ENCODE results near the gene GSDMA.

GSDMA gene

DNA sequence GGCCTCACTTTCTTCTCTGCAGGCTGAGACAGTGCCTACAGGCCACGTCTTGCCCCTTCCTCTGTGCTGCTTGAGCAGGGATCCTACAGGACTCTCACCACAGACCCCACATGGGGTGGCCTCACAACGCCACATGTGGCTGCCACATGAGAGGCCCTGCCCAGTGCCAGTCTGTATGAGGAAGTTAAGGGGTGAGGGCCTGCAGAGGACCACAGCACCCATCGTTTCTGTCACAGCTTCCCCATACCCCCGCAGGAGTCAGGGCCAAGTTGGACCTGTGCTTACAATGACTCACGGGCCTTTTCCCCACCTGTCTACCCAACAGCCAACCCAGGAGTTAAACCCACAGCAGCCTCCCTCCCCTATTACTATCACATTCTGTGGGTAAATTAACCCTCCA, 41.5 kb upstream of the GSDMA start:
- POLR2A ChIA-PET, result no interaction called here
- DNase-seq (ENCODE audit: extremely low spot score), result no peak
- no peak for TF ChIP-seq SP1 (IDR thresholded peaks at IDR 0.05)
- TF ChIP-seq ARNT (IDR thresholded peaks at IDR 0.05), result no peak
- no peak for TF ChIP-seq SUZ12 (IDR thresholded peaks at IDR 0.05)
- TF ChIP-seq CTBP1 (IDR thresholded peaks at IDR 0.05; ENCODE audit: borderline replicate concordance), result no peak
- TF ChIP-seq BHLHE40 (IDR thresholded peaks at IDR 0.05; ENCODE audit: borderline replicate concordance), result no peak
- TF ChIP-seq TARDBP (IDR thresholded peaks at IDR 0.05), result no peak
- TF ChIP-seq FOXK2 (IDR thresholded peaks at IDR 0.05), result no peak
- TF ChIP-seq NFRKB (IDR thresholded peaks at IDR 0.05), result no peak
- TF ChIP-seq ZNF384 (IDR thresholded peaks at IDR 0.05), result no peak
- TF ChIP-seq FOXM1 (IDR thresholded peaks at IDR 0.05; ENCODE audit: borderline replicate concordance), result no peak
- TF ChIP-seq FOXA1 (IDR thresholded peaks at IDR 0.05), result no peak
- no peak for TF ChIP-seq HDGF (IDR thresholded peaks at IDR 0.05; ENCODE audit: borderline replicate concordance)
- no peak for TF ChIP-seq ELF4 (IDR thresholded peaks at IDR 0.05)
- no peak for TF ChIP-seq LEF1 (IDR thresholded peaks at IDR 0.05; ENCODE audit: borderline replicate concordance)
- no peak for TF ChIP-seq L3MBTL2 (conservative IDR thresholded peaks at IDR 0.05)
- TF ChIP-seq, protein P1, sequence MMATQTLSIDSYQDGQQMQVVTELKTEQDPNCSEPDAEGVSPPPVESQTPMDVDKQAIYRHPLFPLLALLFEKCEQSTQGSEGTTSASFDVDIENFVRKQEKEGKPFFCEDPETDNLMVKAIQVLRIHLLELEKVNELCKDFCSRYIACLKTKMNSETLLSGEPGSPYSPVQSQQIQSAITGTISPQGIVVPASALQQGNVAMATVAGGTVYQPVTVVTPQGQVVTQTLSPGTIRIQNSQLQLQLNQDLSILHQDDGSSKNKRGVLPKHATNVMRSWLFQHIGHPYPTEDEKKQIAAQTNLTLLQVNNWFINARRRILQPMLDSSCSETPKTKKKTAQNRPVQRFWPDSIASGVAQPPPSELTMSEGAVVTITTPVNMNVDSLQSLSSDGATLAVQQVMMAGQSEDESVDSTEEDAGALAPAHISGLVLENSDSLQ (IDR thresholded peaks at IDR 0.05), result no peak
- CTCF ChIA-PET, result no interaction called here

DNA sequence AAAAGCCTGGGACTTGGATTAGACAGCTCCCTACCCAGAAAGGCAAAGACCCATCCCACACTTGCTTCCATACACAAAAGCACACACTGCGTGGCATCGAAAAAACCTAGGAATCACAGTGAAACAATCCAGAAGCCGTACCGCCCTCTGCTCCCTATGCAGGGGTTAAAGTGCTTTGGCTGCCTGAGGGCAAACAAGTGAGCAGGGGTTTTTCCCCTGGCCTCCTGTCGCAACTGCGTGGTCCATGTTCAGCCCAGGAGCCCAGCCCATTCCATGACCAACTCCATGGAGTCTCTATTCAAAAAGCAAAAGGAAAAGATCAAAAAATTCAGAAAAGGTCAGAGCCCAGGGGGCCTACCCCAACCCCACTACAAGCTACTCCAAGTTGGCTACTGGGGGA, 40.8 kb upstream of the GSDMA start:
- ChIA-PET CTCF (interaction anchor here (1.0 kb wide), 1 partner anchor 37 kb away, joined by 3 read pairs; no protein-coding TSS in a partner anchor), POLR2A (no interaction called here)
- TF ChIP-seq FOXK2 (IDR thresholded peaks at IDR 0.05) (no peak), ELF4 (IDR thresholded peaks at IDR 0.05) (no peak), BHLHE40 (IDR thresholded peaks at IDR 0.05; ENCODE audit: borderline replicate concordance) (no peak), LEF1 (IDR thresholded peaks at IDR 0.05; ENCODE audit: borderline replicate concordance) (no peak), ZNF384 (IDR thresholded peaks at IDR 0.05) (no peak), TARDBP (IDR thresholded peaks at IDR 0.05) (no peak), SP1 (IDR thresholded peaks at IDR 0.05) (no peak), CTBP1 (IDR thresholded peaks at IDR 0.05; ENCODE audit: borderline replicate concordance) (no peak), SUZ12 (IDR thresholded peaks at IDR 0.05) (no peak), ARNT (IDR thresholded peaks at IDR 0.05) (no peak)
- DNase-seq (ENCODE audit: extremely low spot score), result no peak

DNA sequence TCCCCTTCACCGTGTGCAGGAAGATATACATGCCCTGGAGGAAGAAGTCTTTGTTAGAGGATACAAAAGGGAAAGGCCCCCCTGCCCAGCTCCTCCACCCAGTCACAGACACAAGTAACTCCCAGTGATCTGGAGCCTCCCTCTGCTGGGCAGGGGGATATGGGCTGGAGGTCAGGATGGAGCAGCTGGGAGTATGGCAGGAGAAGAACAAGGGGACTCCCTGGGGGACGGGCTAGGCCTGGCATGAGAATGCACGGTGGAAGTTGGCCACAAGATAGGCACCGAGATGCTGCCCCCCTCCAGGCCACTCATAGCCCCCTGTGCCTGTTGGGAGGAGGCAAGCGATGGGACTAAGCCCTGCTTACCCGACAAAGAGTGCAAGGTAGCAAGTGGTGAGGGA, 39.6 kb upstream of the GSDMA start:
- no peak for TF ChIP-seq LEF1 (IDR thresholded peaks at IDR 0.05; ENCODE audit: borderline replicate concordance)
- TF ChIP-seq SUZ12 (IDR thresholded peaks at IDR 0.05), result no peak
- no peak for TF ChIP-seq L3MBTL2 (conservative IDR thresholded peaks at IDR 0.05)
- no peak for TF ChIP-seq FOXM1 (IDR thresholded peaks at IDR 0.05; ENCODE audit: borderline replicate concordance)
- TF ChIP-seq FOXA1 (IDR thresholded peaks at IDR 0.05), result no peak
- TF ChIP-seq ZNF384 (IDR thresholded peaks at IDR 0.05), result no peak
- no peak for TF ChIP-seq SP1 (IDR thresholded peaks at IDR 0.05)
- TF ChIP-seq CTBP1 (IDR thresholded peaks at IDR 0.05; ENCODE audit: borderline replicate concordance), result no peak
- no peak for TF ChIP-seq HDGF (IDR thresholded peaks at IDR 0.05; ENCODE audit: borderline replicate concordance)
- TF ChIP-seq ELF4 (IDR thresholded peaks at IDR 0.05), result no peak
- TF ChIP-seq BHLHE40 (IDR thresholded peaks at IDR 0.05; ENCODE audit: borderline replicate concordance), result no peak
- TF ChIP-seq NFRKB (IDR thresholded peaks at IDR 0.05), result no peak
- TF ChIP-seq, protein P1 (IDR thresholded peaks at IDR 0.05), result no peak
- TF ChIP-seq TARDBP (IDR thresholded peaks at IDR 0.05), result no peak
- TF ChIP-seq ARNT (IDR thresholded peaks at IDR 0.05), result no peak
- no peak for TF ChIP-seq FOXK2 (IDR thresholded peaks at IDR 0.05)
- ChIA-PET POLR2A (no interaction called here), CTCF (interaction anchor here (1.0 kb wide), 1 partner anchor 35 kb away, joined by 3 read pairs; no protein-coding TSS in a partner anchor)

DNA sequence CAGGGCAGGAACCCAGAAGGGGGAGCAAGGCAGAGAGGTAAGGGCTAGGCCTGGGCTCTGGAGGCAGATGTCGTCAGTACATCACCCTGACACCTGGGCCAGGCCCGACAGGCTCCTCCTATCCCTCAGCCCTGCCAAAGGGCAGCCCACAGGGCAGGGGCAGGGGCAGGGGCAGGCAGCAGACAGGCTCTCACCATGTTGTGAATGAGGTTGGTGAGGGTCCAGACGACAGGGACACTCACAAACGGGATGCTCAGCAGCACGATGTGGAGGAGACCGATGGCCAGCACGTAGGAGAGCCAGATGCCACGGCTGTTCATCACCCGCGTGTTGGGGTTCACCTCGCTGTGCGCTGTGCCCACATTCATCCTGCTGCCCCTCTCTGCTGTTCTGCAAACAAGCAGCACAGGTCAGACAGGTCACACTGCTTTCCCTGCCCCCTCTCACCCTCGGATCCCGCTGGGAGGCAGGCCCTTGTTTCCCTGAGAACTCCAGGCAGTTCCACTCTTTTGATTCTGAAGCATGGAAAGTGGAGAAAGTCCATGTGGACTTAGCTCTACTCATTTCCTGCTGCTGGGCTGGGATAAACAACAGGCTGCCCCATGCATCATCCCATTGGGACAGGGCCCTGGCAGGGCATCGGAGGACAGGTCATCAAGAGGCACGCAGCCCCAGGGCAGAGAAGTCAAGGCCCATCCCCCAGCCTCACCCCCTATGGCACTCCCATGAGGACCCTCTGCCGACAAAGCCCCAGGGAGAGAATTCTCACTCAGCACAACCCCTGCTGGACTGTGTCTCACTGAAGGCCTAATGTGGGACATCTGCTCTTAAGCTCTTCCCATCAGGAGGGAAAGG, 38.7 kb upstream of the GSDMA start:
- no peak for DNase-seq (ENCODE audit: extremely low spot score)
- CTCF ChIA-PET, result interaction anchor here (0.6 to 0.8 kb wide), 2 partner anchors 8 to 31 kb away, joined by 3 to 4 read pairs; no protein-coding TSS in a partner anchor
- POLR2A ChIA-PET, result no interaction called here
- no peak for TF ChIP-seq FOXK2 (IDR thresholded peaks at IDR 0.05)
- no peak for TF ChIP-seq ZNF384 (IDR thresholded peaks at IDR 0.05)
- no peak for TF ChIP-seq SP1 (IDR thresholded peaks at IDR 0.05)
- TF ChIP-seq BHLHE40 (IDR thresholded peaks at IDR 0.05; ENCODE audit: borderline replicate concordance), result no peak
- TF ChIP-seq HDGF (IDR thresholded peaks at IDR 0.05; ENCODE audit: borderline replicate concordance), result no peak
- no peak for TF ChIP-seq LEF1 (IDR thresholded peaks at IDR 0.05; ENCODE audit: borderline replicate concordance)
- no peak for TF ChIP-seq L3MBTL2 (conservative IDR thresholded peaks at IDR 0.05)
- TF ChIP-seq FOXM1 (IDR thresholded peaks at IDR 0.05; ENCODE audit: borderline replicate concordance), result no peak
- no peak for TF ChIP-seq ELF4 (IDR thresholded peaks at IDR 0.05)
- TF ChIP-seq NFRKB (IDR thresholded peaks at IDR 0.05), result no peak
- TF ChIP-seq SUZ12 (IDR thresholded peaks at IDR 0.05), result no peak
- no peak for TF ChIP-seq FOXA1 (IDR thresholded peaks at IDR 0.05)
- TF ChIP-seq, protein P1 (IDR thresholded peaks at IDR 0.05), result no peak
- no peak for TF ChIP-seq ARNT (IDR thresholded peaks at IDR 0.05)
- TF ChIP-seq CTBP1 (IDR thresholded peaks at IDR 0.05; ENCODE audit: borderline replicate concordance), result no peak
- no peak for TF ChIP-seq TARDBP (IDR thresholded peaks at IDR 0.05)

More for the DNA sequence above, 39.6 kb upstream of the GSDMA start:
- DNase-seq (ENCODE audit: extremely low spot score), result no peak

DNA sequence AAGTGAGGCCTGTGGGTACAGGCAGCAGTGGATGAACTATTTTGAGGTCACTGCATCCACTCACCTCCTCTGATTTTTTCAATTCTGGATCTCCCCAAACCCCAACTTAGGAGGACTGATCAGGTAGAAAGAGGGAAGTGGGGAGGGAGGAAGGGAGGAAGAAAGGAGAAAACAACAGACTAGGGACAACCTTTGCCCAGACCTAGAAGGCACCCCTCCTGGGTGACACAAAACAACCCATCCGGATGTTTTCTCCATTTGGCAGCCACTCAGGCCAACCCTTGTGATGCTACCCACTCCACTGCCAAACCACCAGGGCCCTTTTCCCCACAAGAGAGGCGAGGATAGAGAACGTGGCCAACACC, 38.1 kb upstream of the GSDMA start:
- TF ChIP-seq TARDBP (IDR thresholded peaks at IDR 0.05), result no peak
- no peak for TF ChIP-seq FOXM1 (IDR thresholded peaks at IDR 0.05; ENCODE audit: borderline replicate concordance)
- no peak for TF ChIP-seq SUZ12 (IDR thresholded peaks at IDR 0.05)
- no peak for TF ChIP-seq CTBP1 (IDR thresholded peaks at IDR 0.05; ENCODE audit: borderline replicate concordance)
- TF ChIP-seq NFRKB (IDR thresholded peaks at IDR 0.05), result no peak
- TF ChIP-seq SP1 (IDR thresholded peaks at IDR 0.05), result no peak
- TF ChIP-seq L3MBTL2 (conservative IDR thresholded peaks at IDR 0.05), result no peak
- no peak for TF ChIP-seq ELF4 (IDR thresholded peaks at IDR 0.05)
- TF ChIP-seq LEF1 (IDR thresholded peaks at IDR 0.05; ENCODE audit: borderline replicate concordance), result no peak
- TF ChIP-seq ZNF384 (IDR thresholded peaks at IDR 0.05), result no peak
- no peak for TF ChIP-seq BHLHE40 (IDR thresholded peaks at IDR 0.05; ENCODE audit: borderline replicate concordance)
- TF ChIP-seq FOXA1 (IDR thresholded peaks at IDR 0.05), result no peak
- TF ChIP-seq, protein P1 (IDR thresholded peaks at IDR 0.05), result no peak
- TF ChIP-seq FOXK2 (IDR thresholded peaks at IDR 0.05), result no peak
- TF ChIP-seq HDGF (IDR thresholded peaks at IDR 0.05; ENCODE audit: borderline replicate concordance), result no peak
- TF ChIP-seq ARNT (IDR thresholded peaks at IDR 0.05), result no peak
- CTCF ChIA-PET, result interaction anchor here (0.6 to 0.8 kb wide), 2 partner anchors 9 to 30 kb away, joined by 3 to 4 read pairs; no protein-coding TSS in a partner anchor
- no peak for DNase-seq (ENCODE audit: extremely low spot score)

More for the DNA sequence above, 38.1 kb upstream of the GSDMA start:
- POLR2A ChIA-PET, result no interaction called here
